NCI-H1048 (cell line): Measurements from ENCODE around the gene ERC1.
"Not testable (repeated sequence)": the region's sequence is repeated elsewhere in the genome, so short reads cannot be mapped to it uniquely, and the experiment has no call there.

ENCODE experiments used
- DNase-seq: peaks from one replicate; lab custom pipeline; 2025; lab: John Stamatoyannopoulos, UW

ERC1 gene

DNA sequence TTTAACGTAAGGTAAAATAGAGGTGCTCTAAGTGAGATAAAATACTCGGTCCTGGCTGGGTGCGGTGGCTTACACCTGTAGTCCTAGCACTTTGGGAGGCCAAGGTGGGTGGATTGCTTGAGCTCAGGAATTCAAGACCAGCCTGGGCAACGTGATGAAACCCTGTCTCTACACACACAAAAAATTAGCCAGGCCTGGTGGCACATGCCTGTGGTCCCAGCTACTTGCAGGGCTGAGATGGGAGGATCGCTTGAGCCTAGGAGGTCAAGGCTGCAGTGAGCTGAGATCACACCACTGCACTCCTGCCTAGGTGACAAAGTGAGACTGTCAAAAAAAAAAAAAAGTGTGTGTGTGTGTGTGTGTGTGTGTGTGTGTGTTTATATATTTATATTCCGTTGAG lies 364.8 kb downstream of the ERC1 start:
- DNase-seq = not testable (repeated sequence)

DNA sequence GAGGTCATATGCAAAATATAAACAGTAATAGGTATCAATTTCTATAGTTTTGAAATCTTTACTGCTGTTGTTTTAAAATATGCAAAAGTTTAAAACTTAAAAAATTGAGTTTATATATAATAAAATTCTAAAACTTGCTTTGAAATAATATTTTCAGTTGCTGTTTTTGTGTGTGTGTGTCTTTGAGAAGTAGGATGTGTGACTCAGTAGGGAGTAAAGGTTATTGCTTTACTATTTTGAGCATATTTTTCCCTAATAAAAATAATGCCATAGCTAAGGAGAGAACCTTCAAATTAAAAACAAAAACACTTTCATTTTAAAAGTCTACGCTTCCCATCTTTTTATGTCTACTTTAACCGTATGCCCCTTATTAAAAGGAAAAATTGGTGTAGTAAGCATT lies 365.3 kb downstream of the ERC1 start:
- no peak for DNase-seq

DNA sequence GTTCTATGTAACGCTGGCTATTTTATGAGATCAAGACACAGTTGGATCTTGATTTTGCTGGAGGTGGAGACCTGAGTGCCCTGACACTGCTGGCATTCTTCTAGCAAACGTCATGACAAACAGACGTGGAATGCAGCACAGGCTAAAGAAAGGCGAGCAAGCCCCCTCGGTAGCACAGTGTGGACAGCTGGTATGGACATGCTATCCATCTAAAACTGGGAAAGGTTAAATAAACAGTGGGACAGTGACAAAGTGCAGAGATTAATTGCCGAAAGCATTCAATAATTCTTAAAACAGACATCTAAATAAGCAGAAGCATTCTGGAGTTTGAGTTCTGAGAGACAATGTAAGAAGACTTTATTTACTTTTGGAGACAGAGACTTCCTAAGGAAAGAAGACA lies 366.1 kb downstream of the ERC1 start:
- DNase-seq = no peak

DNA sequence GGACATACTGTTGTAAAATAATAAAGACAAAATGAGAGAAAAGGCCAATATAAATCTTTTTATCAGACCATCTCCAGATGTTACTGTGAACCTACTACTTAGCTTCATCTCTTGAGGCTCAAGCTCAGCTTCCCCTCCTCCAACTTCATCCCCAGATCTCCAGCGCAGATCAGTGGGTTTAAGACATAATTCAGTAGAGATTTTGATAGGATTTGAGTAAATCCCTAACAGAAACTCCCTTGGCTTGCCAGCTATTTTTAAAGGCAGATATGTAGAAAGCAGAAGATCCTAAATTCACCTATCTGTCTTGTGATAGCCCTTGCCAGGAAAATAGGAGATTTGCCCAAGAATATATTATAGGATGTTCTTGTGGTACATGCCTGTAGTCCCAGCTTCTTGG lies 366.7 kb downstream of the ERC1 start:
- DNase-seq = no peak

DNA sequence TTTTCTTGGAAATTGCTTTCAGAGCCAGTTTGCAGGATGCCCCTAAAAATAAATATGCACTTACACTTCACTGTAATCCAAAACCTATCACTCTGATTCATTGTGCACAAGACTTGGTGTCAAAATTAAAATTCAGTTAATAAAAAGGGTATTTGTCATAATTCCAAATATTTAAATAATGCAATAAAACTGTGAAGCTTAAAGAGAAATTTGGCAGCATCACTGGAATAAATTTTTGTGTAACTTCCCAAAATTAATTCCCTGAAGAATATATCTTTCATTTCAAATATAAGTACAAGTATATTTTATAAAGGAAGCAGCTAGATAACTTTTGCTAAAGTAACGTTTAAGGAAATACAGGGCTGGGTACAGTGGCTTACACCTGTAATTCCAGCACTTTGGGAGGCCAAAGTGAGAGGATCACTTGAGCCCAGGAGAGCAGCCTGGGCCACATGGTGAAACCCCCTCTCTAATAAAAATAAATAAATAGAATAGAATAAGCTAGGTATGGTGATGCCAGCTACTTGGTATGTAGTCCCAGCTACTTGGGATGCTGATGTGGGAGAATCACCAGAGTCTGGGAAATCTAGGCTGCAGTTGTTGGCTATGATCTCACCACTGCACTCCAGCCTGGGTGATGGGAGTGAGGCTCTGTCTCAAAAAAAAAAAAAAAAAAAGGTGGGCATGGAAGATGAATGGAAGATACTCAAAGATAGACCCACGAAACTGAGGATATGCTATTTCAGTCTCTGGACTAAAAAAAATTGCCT lies 369.6 kb downstream of the ERC1 start:
- no peak for DNase-seq

DNA sequence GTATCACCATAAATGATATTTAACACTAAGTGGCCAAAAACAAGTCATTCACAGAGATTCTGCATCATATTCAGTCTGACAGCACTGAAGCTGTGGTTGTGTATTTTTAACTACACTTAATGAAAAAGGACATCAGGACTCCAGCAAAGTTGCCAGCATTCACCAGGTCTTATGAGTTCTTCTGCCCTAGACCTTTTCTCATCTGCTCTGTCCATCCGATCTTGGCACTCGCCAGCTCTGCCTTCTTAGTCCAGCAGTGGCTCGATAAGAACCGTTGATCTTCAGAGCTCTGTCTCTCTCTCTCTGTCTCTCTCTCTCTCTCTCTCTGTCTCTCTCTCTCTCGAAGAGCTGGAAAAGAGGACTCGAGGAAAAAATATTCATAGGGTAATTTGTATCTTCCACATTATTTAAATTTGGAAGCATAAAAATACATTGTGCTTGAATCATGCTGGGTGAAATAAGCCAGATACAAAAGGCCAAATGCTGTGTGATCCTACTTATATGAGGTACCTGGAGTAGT lies 371.2 kb downstream of the ERC1 start:
- no peak for DNase-seq

DNA sequence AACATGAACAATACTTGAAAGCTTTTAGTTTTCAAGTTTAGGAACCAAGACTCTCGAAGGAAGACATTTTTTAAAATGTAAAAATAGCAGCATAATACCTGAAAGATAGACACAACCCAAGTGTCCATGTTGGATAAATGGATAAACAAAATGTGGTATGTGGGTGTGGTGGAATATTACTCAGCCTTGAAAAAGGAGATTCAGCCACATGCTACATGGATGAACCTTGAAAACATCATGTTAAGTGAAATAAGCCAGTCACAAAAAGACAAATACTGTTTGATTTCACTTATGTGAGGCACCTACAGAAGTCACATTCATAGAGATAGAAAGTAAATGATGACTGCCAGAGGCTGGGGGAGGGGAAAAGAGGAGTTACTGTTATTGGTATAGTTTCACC lies 374.7 kb downstream of the ERC1 start:
- DNase-seq = no peak

DNA sequence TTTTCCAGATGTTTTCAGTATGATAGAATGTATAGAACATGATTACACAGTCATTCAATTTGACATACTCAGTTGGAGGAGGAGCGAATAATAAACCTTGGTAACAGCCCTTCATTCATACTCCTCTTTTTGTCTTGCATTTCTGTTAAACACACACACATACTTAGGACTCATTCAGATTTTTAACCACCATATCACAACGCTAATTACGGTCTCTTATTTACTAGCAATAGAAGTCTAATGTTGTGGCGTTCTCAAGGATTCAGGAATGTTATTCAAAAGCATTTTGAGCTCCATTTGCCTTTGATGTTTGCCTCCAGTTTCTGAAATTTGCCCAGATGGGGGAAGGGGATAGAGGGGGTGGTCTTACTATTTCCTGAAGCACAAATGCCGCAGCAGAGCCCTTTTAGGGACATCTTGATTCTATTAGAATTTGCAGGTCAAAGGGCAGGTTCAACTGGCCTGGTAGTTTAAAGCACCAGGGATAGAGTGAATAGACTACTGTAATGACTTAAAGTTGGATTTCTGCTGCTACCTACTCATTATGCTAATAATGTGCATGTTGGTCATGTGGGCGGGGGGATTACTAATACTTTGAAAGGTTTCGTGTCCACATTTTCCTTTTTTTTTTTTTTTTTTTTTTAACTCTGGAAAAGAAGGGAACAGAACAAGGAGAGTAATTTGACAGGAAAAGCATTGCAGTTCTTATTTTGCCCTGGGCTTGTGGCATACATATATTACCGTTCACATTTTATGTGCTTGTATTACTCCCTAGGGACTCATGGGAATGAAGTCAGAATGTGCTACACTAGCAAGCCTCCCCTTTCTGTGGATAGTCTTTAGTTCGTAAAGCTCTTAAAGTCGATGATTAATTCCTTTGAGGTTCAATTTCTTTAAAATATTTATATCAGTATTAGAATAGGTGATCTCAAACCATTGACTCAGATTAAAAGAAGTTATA lies 376.6 kb downstream of the ERC1 start:
- DNase-seq = no peak

DNA sequence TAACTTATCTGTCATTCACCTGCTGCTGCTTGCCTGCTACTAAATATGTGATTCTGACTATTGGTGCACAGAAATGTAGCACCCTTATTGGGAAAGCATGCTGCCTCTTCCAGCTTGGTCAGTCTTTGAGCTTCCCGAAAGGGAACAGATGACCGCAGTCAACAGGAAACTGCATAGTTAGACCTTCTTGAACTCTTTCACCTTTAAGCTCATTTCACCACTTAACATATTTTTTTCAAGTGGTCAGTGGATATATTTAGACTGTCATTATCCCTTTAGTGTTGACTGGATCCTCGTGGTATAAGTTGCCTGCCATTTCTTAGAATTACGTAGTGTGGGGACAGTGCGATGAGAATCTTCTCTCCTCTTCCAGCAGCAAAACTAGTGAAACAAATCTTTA lies 378.4 kb downstream of the ERC1 start:
- DNase-seq = no peak

DNA sequence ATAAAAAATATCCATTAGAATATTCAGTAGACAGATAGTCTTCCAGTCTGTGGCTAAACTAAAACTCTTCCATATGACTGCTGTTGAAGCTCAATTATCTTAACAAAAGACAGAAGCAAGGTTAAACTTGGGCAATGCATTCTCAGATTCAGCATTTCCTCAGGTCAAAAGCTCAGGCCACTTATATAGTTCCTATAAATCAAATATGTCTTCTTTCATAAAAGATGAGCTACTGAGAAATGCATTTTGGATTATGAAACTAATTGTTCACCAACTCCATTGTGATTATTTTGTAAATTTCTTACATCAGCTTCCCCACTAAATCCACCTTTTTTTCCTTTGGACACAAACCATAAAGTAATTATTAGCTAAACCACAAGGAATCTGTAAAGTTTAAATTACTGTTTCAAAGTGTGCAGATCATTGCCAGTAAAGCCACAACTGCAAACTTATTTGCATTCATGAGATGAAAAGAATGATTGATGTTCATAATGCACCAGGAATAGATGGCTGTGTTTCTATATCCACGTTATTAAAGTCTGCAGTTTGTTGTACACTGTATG lies 379.0 kb downstream of the ERC1 start:
- DNase-seq = no peak

DNA sequence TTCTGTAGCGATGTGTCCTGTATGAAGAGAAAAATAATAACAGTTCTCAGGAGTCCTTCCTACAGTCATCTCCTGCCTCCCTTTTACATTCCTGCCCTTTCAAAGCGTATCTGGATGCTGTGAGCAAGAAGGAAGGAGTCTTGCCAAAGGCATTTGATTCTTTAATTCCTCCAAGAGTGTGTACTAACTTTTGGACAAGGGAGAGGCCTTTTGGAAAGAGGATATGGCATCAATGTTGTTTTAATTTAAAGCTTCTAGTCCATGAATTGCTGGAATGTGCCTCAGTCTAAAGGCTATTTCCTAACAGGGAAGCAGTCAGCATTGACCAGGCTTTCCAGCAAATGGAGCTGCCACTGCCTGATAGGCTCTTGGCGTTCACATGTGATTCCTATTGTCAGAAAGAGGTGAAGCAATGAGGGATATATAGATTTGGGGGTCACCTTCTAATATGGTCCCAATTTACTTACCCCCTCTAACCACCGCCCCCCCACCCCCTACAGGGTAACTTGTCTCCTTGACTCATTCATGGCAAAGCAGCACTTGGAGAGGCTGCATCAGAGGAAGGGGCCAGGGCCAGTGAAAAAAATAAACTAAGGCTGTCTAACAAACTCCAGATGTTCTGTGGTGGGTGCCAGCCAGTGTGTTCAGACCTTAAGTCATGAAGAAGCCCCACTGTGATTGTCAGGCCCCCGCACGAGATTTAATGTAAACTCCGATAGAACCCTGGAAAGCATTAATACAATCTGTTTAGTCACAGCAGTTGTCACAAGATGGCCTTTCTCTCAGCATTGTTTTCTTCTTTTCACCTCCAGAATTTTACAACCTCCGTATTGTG lies 383.1 kb downstream of the ERC1 start:
- DNase-seq = no peak

DNA sequence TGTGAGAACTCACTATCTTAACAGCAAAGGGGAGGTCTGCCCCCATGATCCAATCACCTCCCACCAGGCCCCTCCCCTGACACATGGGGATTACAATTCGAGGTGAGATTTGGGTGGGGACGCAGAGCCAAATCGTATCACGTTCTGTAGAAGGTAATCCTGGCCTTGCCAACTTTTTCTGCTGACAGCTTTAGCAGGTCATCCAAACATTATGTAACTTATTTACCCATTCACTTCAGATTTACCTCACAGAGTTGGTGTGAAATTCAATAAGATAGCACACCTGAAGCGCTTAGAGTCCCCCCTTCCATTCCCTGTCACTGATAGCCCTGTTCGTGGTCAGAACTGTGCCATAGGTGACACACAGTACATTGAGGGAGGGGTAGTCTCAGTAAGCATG lies 384.3 kb downstream of the ERC1 start:
- DNase-seq = no peak

DNA sequence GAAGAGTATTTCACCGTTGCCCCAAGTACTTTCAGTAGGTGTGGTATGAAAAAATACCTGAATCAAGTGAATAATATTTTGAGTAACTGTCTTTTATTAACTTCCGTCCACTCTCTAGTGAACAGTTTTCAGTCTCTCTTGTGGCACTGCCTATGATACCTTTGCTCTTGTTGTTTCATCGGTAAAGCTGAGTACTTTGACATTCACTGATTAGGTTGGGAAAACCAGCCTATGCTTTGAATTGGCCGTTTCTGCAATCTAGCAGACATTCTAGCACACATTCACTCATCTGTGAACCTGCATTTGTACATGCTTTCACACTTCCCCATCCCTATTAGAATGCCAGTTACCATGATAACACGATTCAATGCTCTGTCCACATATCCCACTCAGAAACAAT lies 386.1 kb downstream of the ERC1 start:
- DNase-seq = no peak

DNA sequence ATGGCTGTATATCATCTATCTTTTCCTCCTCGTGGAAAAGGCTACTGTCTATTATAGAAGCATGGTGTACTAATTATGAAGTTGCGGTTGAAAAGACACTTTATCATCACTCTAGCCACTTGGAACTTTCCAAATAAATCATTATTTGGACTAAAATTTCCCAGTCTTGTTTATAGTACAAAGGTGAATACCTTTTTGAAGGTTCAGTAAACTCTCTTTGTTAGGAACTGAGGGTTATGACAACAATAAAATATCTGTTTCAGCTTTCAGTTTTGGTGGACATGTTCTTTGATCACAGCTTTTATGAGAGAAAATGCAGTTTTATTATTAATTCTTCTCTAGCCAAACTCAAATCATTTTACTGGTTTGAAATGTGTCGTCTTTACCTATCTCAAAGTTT lies 386.7 kb downstream of the ERC1 start:
- DNase-seq = no peak

DNA sequence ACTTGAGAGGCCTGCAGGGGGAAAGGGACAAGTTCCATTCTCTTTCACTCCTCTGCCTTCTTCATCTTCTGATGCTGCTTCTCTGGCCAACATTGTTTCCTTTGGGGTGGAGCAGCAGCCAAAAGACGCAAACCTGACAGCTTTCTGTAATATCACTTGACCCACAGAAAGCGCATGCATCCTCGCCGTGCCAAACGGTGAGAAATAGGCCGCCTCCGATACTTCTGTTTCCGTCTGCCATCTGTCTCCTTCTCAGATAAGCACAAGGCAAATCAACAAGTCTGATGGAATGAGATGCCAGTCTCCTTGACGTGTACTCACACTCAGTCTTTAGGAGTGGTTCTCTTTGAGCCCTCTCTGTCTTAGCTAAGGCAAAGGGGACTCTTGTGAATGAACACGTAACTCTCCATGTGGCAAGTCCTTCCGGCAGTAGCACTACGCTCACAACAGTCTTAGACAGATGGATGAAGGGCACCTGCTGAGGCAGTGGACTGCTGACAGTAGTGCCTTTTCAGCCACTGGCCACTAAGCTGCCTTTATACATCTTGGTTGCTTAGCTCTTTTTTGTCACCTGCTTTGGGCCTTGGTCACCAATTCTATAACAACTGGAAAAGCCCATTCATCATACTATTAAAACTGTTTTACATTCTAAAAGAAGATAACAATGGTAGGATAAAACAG lies 389.3 kb downstream of the ERC1 start:
- DNase-seq = no peak

DNA sequence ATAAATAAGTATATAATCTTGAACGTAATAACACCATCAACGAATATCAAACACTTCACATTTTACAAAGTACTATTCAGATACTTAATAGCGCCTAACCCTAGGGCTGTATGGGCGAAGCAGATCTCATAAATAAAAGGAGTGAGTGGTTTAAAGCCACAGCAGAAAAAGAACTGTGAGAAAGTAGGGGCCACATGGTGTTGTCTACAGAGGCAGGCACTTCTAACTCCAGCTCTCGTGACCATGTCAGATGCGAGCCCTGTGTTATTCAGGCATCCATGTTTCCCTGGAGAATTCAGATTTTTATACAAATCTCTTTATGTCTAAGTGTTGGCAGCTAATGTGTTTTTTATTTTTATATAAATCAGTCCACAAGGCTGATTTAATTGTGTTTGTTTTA lies 391.1 kb downstream of the ERC1 start:
- DNase-seq = no peak

DNA sequence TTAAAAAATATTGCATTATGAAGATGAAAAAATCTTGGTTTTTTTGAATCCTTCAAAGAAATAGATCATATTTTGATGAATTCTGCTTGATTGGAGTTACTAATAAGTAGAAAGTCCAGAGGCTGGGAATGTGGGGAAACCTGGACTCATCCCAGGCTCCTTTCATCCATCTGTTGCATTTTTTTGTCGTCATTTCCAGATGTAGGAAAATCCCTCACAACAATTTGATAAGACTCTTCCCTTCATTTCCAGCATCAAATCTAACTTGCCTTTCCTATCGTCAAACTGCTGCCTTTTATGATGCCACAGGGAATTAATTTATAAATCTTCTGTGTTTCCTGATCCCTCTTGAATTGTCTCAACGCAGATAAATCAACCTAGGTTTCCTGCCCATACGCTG lies 391.8 kb downstream of the ERC1 start:
- no peak for DNase-seq

DNA sequence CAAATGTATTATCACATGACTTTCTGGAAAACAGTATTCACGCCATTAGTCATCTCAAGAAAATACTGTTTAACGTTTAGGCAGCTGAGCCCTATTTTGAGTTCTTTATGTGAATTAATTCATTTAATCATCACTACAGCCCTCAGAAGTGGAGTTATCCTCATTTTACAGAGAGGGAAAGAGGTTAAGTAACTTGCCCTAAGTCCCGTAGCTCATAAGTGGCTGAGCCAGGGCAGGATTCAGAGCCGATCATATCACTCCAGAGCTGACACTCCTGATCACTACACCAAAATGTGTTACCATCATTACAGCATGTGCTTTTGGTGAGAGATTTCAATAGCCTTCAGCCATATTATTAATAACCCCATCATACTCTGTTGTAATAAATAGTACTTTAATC lies 392.7 kb downstream of the ERC1 start:
- DNase-seq = no peak

DNA sequence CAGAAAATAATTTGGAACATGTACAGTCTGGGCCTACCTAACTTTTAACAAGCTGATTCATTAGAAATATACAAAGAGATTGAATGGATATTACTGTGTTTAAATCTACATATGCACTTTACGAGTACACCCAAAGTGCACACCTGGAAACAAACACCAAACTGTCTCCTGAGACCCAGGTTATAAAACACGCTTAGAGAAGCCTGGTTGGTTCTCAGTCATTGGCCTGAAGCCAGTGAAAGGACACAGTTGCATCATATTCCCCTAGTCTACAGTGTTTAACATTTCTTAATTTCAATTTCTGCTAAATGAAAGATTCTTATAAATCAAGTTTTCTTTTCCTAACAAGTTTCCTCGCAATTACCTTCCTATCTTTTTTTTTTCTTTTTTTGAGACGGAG lies 393.9 kb downstream of the ERC1 start:
- no peak for DNase-seq

DNA sequence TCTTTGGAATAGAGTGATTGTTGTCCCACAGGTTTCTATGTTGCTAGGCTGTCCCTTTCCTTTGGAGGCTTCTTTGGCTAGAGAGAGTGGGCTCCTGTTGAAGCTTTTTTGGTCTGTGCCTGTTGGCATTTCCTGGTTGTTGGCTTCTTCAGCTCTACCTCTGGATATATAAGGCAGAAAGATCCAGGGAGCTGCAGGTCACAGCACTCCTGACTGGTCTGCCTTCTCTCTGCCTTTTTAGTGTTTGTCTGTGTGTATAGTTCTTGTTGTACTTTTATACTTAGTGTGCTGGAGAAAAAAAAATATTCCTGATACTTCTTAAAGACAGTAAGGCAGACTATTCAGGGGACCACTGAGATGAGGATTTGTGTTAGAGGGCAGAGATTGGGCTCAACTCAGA lies 400.7 kb downstream of the ERC1 start:
- no peak for DNase-seq

DNA sequence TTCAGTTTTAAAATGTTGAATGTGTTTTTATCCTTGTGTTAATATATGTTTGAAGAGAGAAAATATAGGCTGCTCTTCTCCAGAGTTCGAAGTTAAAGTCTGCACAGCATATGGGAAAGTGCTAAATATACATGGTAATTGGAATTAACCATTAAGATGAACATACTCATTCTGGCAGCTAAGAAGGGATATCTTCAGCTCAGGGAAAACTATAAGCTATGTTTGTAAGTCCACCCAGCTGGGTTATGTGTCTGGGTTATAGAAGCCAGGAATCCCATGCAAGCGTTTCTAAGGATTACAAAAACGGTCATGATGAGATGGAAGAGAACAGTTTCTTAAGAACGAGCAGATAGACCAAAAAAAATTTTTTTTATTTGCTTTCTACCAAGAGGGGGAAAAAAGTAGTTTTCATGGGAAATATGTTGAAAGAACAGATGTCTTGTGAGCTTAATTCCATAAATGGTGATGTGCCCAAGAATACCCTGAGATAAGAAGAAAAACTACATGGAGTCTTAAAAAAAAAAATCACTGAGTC lies 404.5 kb downstream of the ERC1 start:
- DNase-seq = no peak
